ENCODE data around the gene TMEM45B. TPM values are rescaled to one million over a fixed set of nuclear protein-coding genes. Genes with fewer than 3 reads are reported as not detected.

The TMEM45B gene
- total RNA-seq, 6 experiments from 2014 or later, result 10.0 to 126 (median 18.6) TPM

GRCh38 chr11:129884581-129884980 is 68.9 kb downstream of the TMEM45B start:
- TF ChIP-seq CTCF (IDR thresholded peaks at IDR 0.05), result no peak
- TF ChIP-seq POLR2A (IDR thresholded peaks at IDR 0.05), result no peak
- H3K36me3 ChIP-seq, result peaks cover 9 to 98% (median 45%) of the 10 kb centered on the region in 4 donors
- ATAC-seq, result no peak
- H3K27ac ChIP-seq, result no peak overlapping the region
- intact Hi-C loops (cut with DNase I), result no loop called here
- WGBS (ENCODE audit: insufficient coverage, low coverage, low lambda C conversion rate, missing lambda C conversion rate), result 95% methylated on average over 8 of the region's 8 CpGs
- H3K27me3 ChIP-seq, result no peaks in the 10 kb centered on the region
- H3K4me3 ChIP-seq, result no peak overlapping the region
- DNase-seq, result no peak
- no peaks in the 10 kb centered on the region for H3K4me1 ChIP-seq
- H3K9me3 ChIP-seq, result no peaks in the 10 kb centered on the region

GRCh38 chr11:129885381-129885780 is 69.7 kb downstream of the TMEM45B start:
- Histone ChIP-seq H3K27ac (no peak overlapping the region), H3K36me3 (peaks cover 9 to 96% (median 42%) of the 10 kb centered on the region in 4 donors), H3K27me3 (no peaks in the 10 kb centered on the region), H3K4me1 (no peaks in the 10 kb centered on the region), H3K4me3 (no peak overlapping the region), H3K9me3 (no peaks in the 10 kb centered on the region)
- ATAC-seq (no peak), DNase-seq (no peak)
- WGBS (ENCODE audit: insufficient coverage, low coverage, low lambda C conversion rate, missing lambda C conversion rate), result 100% methylated on average over 2 of the region's 12 CpGs
- TF ChIP-seq POLR2A (IDR thresholded peaks at IDR 0.05), result no peak
- no peak for TF ChIP-seq CTCF (IDR thresholded peaks at IDR 0.05)
- intact Hi-C loops (cut with DNase I), result no loop called here

- H3K9me3 ChIP-seq, result no peaks in the 10 kb centered on the region
- H3K4me3 ChIP-seq, result no peak overlapping the region
- H3K27me3 ChIP-seq, result no peaks in the 10 kb centered on the region
- H3K36me3 ChIP-seq, result peaks cover 0 to 87% (median 35%) of the 10 kb centered on the region in 4 donors
- intact Hi-C loops (cut with DNase I), result no loop called here
- ATAC-seq (no peak), DNase-seq (no peak)
- TF ChIP-seq CTCF (IDR thresholded peaks at IDR 0.05) (no peak), POLR2A (IDR thresholded peaks at IDR 0.05) (no peak)
- 72% methylated on average over 5 of the region's 5 CpGs for WGBS (ENCODE audit: insufficient coverage, low coverage, low lambda C conversion rate, missing lambda C conversion rate)
- no peaks in the 10 kb centered on the region for H3K4me1 ChIP-seq
- no peak overlapping the region for H3K27ac ChIP-seq
Measured at GRCh38 chr11:129888451-129888850, 72.8 kb downstream of the TMEM45B start.

- no peak for DNase-seq
- no peaks in the 10 kb centered on the region for H3K27me3 ChIP-seq
- peaks cover 0 to 28% (median 7%) of the 10 kb centered on the region in 4 donors for H3K36me3 ChIP-seq
- WGBS (ENCODE audit: insufficient coverage, low coverage, low lambda C conversion rate, missing lambda C conversion rate), result 28% methylated on average over 7 of the region's 13 CpGs
- ATAC-seq, result peak; percentile 27 to 50 (median 34)
- no peak for TF ChIP-seq CTCF (IDR thresholded peaks at IDR 0.05)
- no peak for TF ChIP-seq POLR2A (IDR thresholded peaks at IDR 0.05)
- intact Hi-C loops (cut with DNase I), result no loop called here
- peak overlapping the region; percentile 63 to 75 (median 72) for H3K27ac ChIP-seq
- H3K4me3 ChIP-seq, result peak overlapping the region; percentile 78 to 90 (median 87)
- peaks cover 0 to 7% (median 0%) of the 10 kb centered on the region in 4 donors for H3K4me1 ChIP-seq
- H3K9me3 ChIP-seq, result no peaks in the 10 kb centered on the region
Measured at GRCh38 chr11:129894278-129895125, 78.9 kb downstream of the TMEM45B start.
